GM21423 (cell line): ENCODE data around the gene AVPR1B.

Source experiments
- ATAC-seq: cut with Tn5 transposase; IDR thresholded peaks from one replicate; pipeline ENCODE4 v1.9.1; 2021; ENCODE audit warnings: mild to moderate bottlenecking, moderate library complexity; ENCODE audit not compliant: unreplicated experiment

AVPR1B gene

GRCh38 chr1:206112600-206113301 lies 4.4 kb downstream of the AVPR1B start:
- no peak for ATAC-seq

GRCh38 chr1:206111271-206111927 lies 5.8 kb downstream of the AVPR1B start:
- no peak for ATAC-seq

GRCh38 chr1:206110820-206111219 lies 6.4 kb downstream of the AVPR1B start:
- ATAC-seq: no peak

GRCh38 chr1:206110161-206110560 lies 7.0 kb downstream of the AVPR1B start:
- ATAC-seq: no peak

GRCh38 chr1:206109718-206110117 lies 7.5 kb downstream of the AVPR1B start:
- ATAC-seq: no peak

GRCh38 chr1:206108635-206109034 lies 8.6 kb downstream of the AVPR1B start:
- ATAC-seq: no peak

GRCh38 chr1:206107168-206107544 lies 10.0 kb downstream of the AVPR1B start:
- ATAC-seq: no peak

- no peak for ATAC-seq
Observed at GRCh38 chr1:206106328-206107167, 10.6 kb downstream of the AVPR1B start.

- ATAC-seq: no peak
Observed at GRCh38 chr1:206105464-206105995, 11.7 kb downstream of the AVPR1B start.

- ATAC-seq: no peak
Observed at GRCh38 chr1:206103979-206104378, 13.2 kb downstream of the AVPR1B start.

- ATAC-seq: no peak
Observed at GRCh38 chr1:206102292-206102936, 14.8 kb downstream of the AVPR1B start.

GRCh38 chr1:206101351-206102045 lies 15.7 kb downstream of the AVPR1B start:
- no peak for ATAC-seq

GRCh38 chr1:206100226-206100815 lies 16.9 kb downstream of the AVPR1B start:
- no peak for ATAC-seq

- no peak for ATAC-seq
Observed at GRCh38 chr1:206098242-206098919, 18.8 kb downstream of the AVPR1B start.

- no peak for ATAC-seq
Observed at GRCh38 chr1:206097381-206097780, 19.8 kb downstream of the AVPR1B start.

GRCh38 chr1:206094024-206094423 lies 23.2 kb downstream of the AVPR1B start:
- ATAC-seq: no peak

- ATAC-seq: no peak
Observed at GRCh38 chr1:206089341-206089740, 27.8 kb downstream of the AVPR1B start.

- ATAC-seq: no peak
Observed at GRCh38 chr1:206087091-206087490, 30.1 kb downstream of the AVPR1B start.

- no peak for ATAC-seq
Observed at GRCh38 chr1:206083750-206084149, 33.4 kb downstream of the AVPR1B start.
